ENCODE results near the gene ALDH2.
"Not testable (repeated sequence)": the region's sequence is repeated elsewhere in the genome, so short reads cannot be mapped to it uniquely, and the experiment has no call there.

ALDH2 gene

DNA sequence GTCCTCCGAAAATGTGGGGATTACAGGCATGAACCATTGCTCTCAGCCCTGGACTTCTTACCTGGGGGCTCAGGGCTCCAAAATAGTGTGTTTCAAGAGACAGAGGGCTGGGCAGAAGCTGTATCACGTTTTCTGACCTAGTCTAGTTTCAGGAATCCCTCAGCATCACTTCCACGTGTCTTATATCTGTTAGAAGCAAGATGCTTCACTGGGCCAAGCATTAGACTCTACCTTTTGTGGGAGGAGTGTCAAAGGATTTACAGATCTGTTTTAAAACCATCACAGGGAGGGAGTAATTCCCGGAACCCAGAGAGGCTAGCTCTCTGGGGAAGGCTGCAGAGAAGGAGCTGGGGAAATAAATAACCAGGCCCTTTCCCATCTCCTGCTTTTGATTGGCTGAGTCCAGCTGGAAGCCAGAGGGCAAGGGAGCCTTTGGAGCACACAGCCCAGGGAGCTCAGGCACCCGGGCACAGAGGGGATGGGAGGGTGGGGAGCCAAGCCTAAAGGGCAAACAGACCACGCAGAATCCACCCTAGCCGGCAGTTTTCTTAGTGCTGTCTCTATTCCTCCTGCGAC, 33.3 kb upstream of the ALDH2 start:
- Histone ChIP-seq H3K4me2 (ENCODE audit: low read length) (peak overlapping the region; percentile 92; the same call in 1 of the 2 replicates), H3K27ac (ENCODE audit: low read depth, low read length) (peak overlapping the region; percentile 99), H3K27me3 (ENCODE audit: control insufficient read depth, low read length) (no peaks in the 10 kb centered on the region), H3K79me2 (ENCODE audit: control insufficient read depth, low read length) (no peaks in the 10 kb centered on the region), H3F3A (ENCODE audit: control insufficient read depth, insufficient read depth) (peaks cover 18% of the 10 kb centered on the region), H3K4me3 (ENCODE audit: low read length) (no peak overlapping the region), H3K36me3 (ENCODE audit: control insufficient read depth, low read length) (peaks cover 39% of the 10 kb centered on the region), H4K20me1 (ENCODE audit: control insufficient read depth, insufficient read depth, low read depth, low read length) (no peaks in the 10 kb centered on the region), H3K4me1 (ENCODE audit: control insufficient read depth, low read length) (peaks cover 61% of the 10 kb centered on the region), H3K9me2 (replicated peaks; ENCODE audit: control insufficient read depth, low read length) (no peaks in the 10 kb centered on the region), H3K9me3 (ENCODE audit: control insufficient read depth, insufficient read depth, low read length) (peaks cover 7% of the 10 kb centered on the region)
- TF ChIP-seq, protein P1, sequence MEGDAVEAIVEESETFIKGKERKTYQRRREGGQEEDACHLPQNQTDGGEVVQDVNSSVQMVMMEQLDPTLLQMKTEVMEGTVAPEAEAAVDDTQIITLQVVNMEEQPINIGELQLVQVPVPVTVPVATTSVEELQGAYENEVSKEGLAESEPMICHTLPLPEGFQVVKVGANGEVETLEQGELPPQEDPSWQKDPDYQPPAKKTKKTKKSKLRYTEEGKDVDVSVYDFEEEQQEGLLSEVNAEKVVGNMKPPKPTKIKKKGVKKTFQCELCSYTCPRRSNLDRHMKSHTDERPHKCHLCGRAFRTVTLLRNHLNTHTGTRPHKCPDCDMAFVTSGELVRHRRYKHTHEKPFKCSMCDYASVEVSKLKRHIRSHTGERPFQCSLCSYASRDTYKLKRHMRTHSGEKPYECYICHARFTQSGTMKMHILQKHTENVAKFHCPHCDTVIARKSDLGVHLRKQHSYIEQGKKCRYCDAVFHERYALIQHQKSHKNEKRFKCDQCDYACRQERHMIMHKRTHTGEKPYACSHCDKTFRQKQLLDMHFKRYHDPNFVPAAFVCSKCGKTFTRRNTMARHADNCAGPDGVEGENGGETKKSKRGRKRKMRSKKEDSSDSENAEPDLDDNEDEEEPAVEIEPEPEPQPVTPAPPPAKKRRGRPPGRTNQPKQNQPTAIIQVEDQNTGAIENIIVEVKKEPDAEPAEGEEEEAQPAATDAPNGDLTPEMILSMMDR (IDR thresholded peaks at IDR 0.05; ENCODE audit: low read depth, low read length, poor library complexity, severe bottlenecking), result no peak
- TF ChIP-seq EZH2phosphoT487 (IDR thresholded peaks at IDR 0.05; ENCODE audit: borderline replicate concordance, low read length), result no peak

DNA sequence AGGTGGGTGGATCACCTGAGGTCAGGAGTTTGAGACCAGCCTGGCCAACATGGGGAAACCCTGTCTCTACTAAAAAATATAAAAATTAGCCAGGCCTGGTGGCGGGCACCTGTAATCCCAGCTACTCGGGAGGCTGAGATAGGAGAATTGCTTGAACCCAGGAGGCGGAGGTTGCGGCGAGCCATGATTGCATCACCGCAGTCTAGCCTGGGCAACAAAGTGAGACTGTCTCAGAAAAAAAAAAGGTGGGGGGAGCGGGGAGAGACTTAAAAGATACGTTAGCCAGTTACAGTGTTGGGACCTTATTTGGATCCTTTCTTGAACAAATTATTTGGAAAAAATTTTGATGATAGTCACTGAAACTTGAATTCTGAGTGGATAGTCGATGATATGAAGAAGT, 27.2 kb upstream of the ALDH2 start:
- not testable (repeated sequence) for H3F3A ChIP-seq (ENCODE audit: control insufficient read depth, insufficient read depth); H3K4me2 ChIP-seq (ENCODE audit: low read length); H3K27ac ChIP-seq (ENCODE audit: low read depth, low read length); H3K4me3 ChIP-seq (ENCODE audit: low read length); H3K9me3 ChIP-seq (ENCODE audit: control insufficient read depth, insufficient read depth, low read length); H3K27me3 ChIP-seq (ENCODE audit: control insufficient read depth, low read length); H4K20me1 ChIP-seq (ENCODE audit: control insufficient read depth, insufficient read depth, low read depth, low read length); H3K79me2 ChIP-seq (ENCODE audit: control insufficient read depth, low read length); H3K9me2 ChIP-seq (replicated peaks; ENCODE audit: control insufficient read depth, low read length)
- Histone ChIP-seq H3K4me1 (ENCODE audit: control insufficient read depth, low read length) (peaks cover 15% of the 10 kb centered on the region), H3K36me3 (ENCODE audit: control insufficient read depth, low read length) (peaks cover 11% of the 10 kb centered on the region)

DNA sequence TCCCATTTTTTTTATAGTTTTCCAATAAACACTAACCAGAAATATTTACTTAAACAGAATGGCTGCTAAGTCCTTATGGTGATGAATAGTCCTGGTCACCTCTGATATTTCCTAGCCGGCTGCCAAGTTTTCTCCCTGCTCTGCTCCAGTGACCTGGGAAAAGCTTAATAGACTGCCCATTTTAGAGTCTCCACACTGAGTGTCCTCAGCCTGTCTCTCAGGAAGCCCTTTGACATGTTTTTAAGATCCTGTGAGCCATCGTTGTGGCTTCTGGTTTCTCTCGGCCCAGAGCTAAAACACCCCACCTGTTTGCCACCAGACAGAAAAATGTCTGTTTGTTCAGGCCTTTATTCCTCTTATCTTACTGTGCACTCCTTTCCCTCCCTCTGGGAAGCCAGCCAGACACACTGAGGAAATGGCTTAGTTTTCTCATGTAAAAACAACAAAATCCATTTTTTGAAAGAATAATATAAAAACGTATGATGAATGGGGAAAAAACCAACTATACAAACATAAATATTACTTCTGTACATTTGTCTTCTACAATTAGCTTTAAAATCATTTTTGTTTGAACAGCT, 25.4 kb upstream of the ALDH2 start:
- Histone ChIP-seq H3K27ac (ENCODE audit: low read depth, low read length) (no peak overlapping the region), H3K36me3 (ENCODE audit: control insufficient read depth, low read length) (peaks cover 22% of the 10 kb centered on the region), H3K9me3 (ENCODE audit: control insufficient read depth, insufficient read depth, low read length) (no peaks in the 10 kb centered on the region), H3K4me3 (ENCODE audit: low read length) (no peak overlapping the region), H3K79me2 (ENCODE audit: control insufficient read depth, low read length) (no peaks in the 10 kb centered on the region), H3F3A (ENCODE audit: control insufficient read depth, insufficient read depth) (no peaks in the 10 kb centered on the region), H3K4me1 (ENCODE audit: control insufficient read depth, low read length) (peaks cover 15% of the 10 kb centered on the region), H3K9me2 (replicated peaks; ENCODE audit: control insufficient read depth, low read length) (no peaks in the 10 kb centered on the region), H4K20me1 (ENCODE audit: control insufficient read depth, insufficient read depth, low read depth, low read length) (no peaks in the 10 kb centered on the region), H3K27me3 (ENCODE audit: control insufficient read depth, low read length) (no peaks in the 10 kb centered on the region), H3K4me2 (ENCODE audit: low read length) (0 out of 2 replicates have a peak overlapping the region, but pooled peaks have one; percentile 1)
- TF ChIP-seq EZH2phosphoT487 (IDR thresholded peaks at IDR 0.05; ENCODE audit: borderline replicate concordance, low read length), result no peak
- TF ChIP-seq, protein P1 (IDR thresholded peaks at IDR 0.05; ENCODE audit: low read depth, low read length, poor library complexity, severe bottlenecking), result no peak

DNA sequence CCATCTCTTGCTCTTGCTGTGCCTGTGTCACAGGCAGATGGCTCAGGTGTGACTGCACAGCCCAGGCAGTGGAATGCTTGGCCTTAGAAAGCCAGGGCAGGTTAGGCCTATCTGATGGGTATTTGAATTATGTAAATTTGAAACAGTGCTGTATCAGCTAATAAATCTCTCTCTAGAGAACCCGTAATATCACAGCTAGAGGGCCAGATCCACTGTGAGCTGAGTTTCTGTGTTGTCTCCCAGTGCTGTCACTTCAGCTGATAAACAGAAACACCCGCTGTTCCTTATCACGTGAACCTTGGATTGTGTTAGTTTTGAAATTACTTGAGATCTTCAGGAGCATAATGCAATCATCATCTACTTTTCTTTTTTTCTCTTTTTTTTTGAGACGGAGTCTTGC, 21.5 kb upstream of the ALDH2 start:
- no peak overlapping the region for H3K4me2 ChIP-seq (ENCODE audit: low read length)
- no peaks in the 10 kb centered on the region for H4K20me1 ChIP-seq (ENCODE audit: control insufficient read depth, insufficient read depth, low read depth, low read length)
- no peaks in the 10 kb centered on the region for H3K9me3 ChIP-seq (ENCODE audit: control insufficient read depth, insufficient read depth, low read length)
- H3K4me3 ChIP-seq (ENCODE audit: low read length), result no peak overlapping the region
- no peaks in the 10 kb centered on the region for H3K27me3 ChIP-seq (ENCODE audit: control insufficient read depth, low read length)
- H3K27ac ChIP-seq (ENCODE audit: low read depth, low read length), result no peak overlapping the region
- H3F3A ChIP-seq (ENCODE audit: control insufficient read depth, insufficient read depth), result no peaks in the 10 kb centered on the region
- H3K9me2 ChIP-seq (replicated peaks; ENCODE audit: control insufficient read depth, low read length), result no peaks in the 10 kb centered on the region
- no peak for TF ChIP-seq EZH2phosphoT487 (IDR thresholded peaks at IDR 0.05; ENCODE audit: borderline replicate concordance, low read length)
- TF ChIP-seq, protein P1 (IDR thresholded peaks at IDR 0.05; ENCODE audit: low read depth, low read length, poor library complexity, severe bottlenecking), result no peak
- H3K36me3 ChIP-seq (ENCODE audit: control insufficient read depth, low read length), result peaks cover 27% of the 10 kb centered on the region
- peaks cover 19% of the 10 kb centered on the region for H3K4me1 ChIP-seq (ENCODE audit: control insufficient read depth, low read length)
- H3K79me2 ChIP-seq (ENCODE audit: control insufficient read depth, low read length), result no peaks in the 10 kb centered on the region

Measured in DOHH2 (cell line).